ENCODE results near the gene IMMP2L. TPM values are rescaled to one million over a fixed set of nuclear protein-coding genes. Genes with fewer than 3 reads are reported as not detected.

The IMMP2L gene
- total RNA-seq, 1 experiment from 2014 or later: 8.8 TPM

GRCh38 chr7:111413739-111414138, 148.6 kb downstream of the IMMP2L start:
- CTCF ChIA-PET: no interaction called here
- BruUV-seq (replicated peaks): no TSS peak

DNA sequence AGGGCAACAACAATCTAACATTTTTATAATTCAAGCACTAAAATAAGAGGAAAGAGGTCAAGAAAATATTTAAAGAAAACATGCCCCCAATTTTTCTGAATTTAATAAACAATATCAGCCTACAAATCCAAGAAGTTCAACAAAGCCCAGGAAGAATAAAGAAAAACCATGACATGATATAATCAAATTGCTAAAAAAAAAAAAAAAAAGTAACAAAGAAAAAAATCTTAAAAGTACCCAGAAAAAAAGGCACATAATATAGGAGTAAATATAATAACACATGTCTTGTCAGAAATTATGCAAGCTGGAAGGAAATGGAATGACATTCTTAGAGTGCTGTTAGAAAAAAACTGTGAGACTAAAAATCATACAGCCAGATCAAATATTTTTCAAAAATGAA, 151.4 kb downstream of the IMMP2L start:
- intact Hi-C loops (cut with micrococcal nuclease; ENCODE audit: unreplicated experiment): no loop called here
- POLR2A ChIA-PET: no interaction called here
- Histone ChIP-seq H3K9me3 (ENCODE audit: control insufficient read depth, insufficient read depth, low read depth, low read length) (no peaks in the 10 kb centered on the region; the same call in 1 of the 2 replicates), H3K27me3 (ENCODE audit: control insufficient read depth, insufficient read depth, low read length) (no peaks in the 10 kb centered on the region), H3K36me3 (ENCODE audit: control insufficient read depth, insufficient read depth, low read length) (no peaks in the 10 kb centered on the region), H3K27ac (ENCODE audit: low read length) (no peak overlapping the region), H3K4me3 (ENCODE audit: low read depth in 2 of 2, low read length in 2 of 2) (no peak overlapping the region), H3K4me1 (ENCODE audit: control insufficient read depth, insufficient read depth, low read length) (no peaks in the 10 kb centered on the region)
- DNase-seq (ENCODE audit: low read depth, low spot score) (no peak), ATAC-seq (no peak)
- TF ChIP-seq, protein P1, sequence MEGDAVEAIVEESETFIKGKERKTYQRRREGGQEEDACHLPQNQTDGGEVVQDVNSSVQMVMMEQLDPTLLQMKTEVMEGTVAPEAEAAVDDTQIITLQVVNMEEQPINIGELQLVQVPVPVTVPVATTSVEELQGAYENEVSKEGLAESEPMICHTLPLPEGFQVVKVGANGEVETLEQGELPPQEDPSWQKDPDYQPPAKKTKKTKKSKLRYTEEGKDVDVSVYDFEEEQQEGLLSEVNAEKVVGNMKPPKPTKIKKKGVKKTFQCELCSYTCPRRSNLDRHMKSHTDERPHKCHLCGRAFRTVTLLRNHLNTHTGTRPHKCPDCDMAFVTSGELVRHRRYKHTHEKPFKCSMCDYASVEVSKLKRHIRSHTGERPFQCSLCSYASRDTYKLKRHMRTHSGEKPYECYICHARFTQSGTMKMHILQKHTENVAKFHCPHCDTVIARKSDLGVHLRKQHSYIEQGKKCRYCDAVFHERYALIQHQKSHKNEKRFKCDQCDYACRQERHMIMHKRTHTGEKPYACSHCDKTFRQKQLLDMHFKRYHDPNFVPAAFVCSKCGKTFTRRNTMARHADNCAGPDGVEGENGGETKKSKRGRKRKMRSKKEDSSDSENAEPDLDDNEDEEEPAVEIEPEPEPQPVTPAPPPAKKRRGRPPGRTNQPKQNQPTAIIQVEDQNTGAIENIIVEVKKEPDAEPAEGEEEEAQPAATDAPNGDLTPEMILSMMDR (IDR thresholded peaks at IDR 0.05): no peak
- TF ChIP-seq SIN3A (IDR thresholded peaks at IDR 0.05; ENCODE audit: borderline replicate concordance, insufficient read depth, low read depth, low read length): no peak
- TF ChIP-seq TCF7L2 (IDR thresholded peaks at IDR 0.05; ENCODE audit: low read depth, low read length): no peak
- TF ChIP-seq, protein P2, sequence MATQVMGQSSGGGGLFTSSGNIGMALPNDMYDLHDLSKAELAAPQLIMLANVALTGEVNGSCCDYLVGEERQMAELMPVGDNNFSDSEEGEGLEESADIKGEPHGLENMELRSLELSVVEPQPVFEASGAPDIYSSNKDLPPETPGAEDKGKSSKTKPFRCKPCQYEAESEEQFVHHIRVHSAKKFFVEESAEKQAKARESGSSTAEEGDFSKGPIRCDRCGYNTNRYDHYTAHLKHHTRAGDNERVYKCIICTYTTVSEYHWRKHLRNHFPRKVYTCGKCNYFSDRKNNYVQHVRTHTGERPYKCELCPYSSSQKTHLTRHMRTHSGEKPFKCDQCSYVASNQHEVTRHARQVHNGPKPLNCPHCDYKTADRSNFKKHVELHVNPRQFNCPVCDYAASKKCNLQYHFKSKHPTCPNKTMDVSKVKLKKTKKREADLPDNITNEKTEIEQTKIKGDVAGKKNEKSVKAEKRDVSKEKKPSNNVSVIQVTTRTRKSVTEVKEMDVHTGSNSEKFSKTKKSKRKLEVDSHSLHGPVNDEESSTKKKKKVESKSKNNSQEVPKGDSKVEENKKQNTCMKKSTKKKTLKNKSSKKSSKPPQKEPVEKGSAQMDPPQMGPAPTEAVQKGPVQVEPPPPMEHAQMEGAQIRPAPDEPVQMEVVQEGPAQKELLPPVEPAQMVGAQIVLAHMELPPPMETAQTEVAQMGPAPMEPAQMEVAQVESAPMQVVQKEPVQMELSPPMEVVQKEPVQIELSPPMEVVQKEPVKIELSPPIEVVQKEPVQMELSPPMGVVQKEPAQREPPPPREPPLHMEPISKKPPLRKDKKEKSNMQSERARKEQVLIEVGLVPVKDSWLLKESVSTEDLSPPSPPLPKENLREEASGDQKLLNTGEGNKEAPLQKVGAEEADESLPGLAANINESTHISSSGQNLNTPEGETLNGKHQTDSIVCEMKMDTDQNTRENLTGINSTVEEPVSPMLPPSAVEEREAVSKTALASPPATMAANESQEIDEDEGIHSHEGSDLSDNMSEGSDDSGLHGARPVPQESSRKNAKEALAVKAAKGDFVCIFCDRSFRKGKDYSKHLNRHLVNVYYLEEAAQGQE (IDR thresholded peaks at IDR 0.05; ENCODE audit: insufficient read depth in 1 of 2, low read depth in 2 of 2, low read length in 1 of 2): no peak
- CTCF ChIA-PET: no interaction called here
- in situ Hi-C loops (cut with HindIII; ENCODE audit: low pct_unique_long_range_greater_than_20kb, low sequenced_read_pairs): no loop called here
- no TSS peak for BruUV-seq (replicated peaks)

More at GRCh38 chr7:111413739-111414138, 148.6 kb downstream of the IMMP2L start:
- POLR2A ChIA-PET: no interaction called here
- no peak for DNase-seq (ENCODE audit: low read depth, low spot score)
- Histone ChIP-seq H3K36me3 (ENCODE audit: control insufficient read depth, insufficient read depth, low read length) (no peaks in the 10 kb centered on the region), H3K4me1 (ENCODE audit: control insufficient read depth, insufficient read depth, low read length) (no peaks in the 10 kb centered on the region), H3K4me3 (ENCODE audit: low read depth in 2 of 2, low read length in 2 of 2) (no peak overlapping the region), H3K27me3 (ENCODE audit: control insufficient read depth, insufficient read depth, low read length) (no peaks in the 10 kb centered on the region), H3K9me3 (ENCODE audit: control insufficient read depth, insufficient read depth, low read depth, low read length) (no peaks in the 10 kb centered on the region), H3K27ac (ENCODE audit: low read length) (no peak overlapping the region)
- no peak for ATAC-seq
- in situ Hi-C loops (cut with HindIII; ENCODE audit: low pct_unique_long_range_greater_than_20kb, low sequenced_read_pairs) (no loop called here), intact Hi-C loops (cut with micrococcal nuclease; ENCODE audit: unreplicated experiment) (no loop called here)
- TF ChIP-seq SIN3A (IDR thresholded peaks at IDR 0.05; ENCODE audit: borderline replicate concordance, insufficient read depth, low read depth, low read length) (no peak), TCF7L2 (IDR thresholded peaks at IDR 0.05; ENCODE audit: low read depth, low read length) (no peak), POLR2AphosphoS5 (IDR thresholded peaks at IDR 0.05; ENCODE audit: low read depth, low read length) (no peak)
- TF ChIP-seq, protein P2 (IDR thresholded peaks at IDR 0.05; ENCODE audit: insufficient read depth in 1 of 2, low read depth in 2 of 2, low read length in 1 of 2): no peak
- TF ChIP-seq, protein P1 (IDR thresholded peaks at IDR 0.05): no peak
